Measurements from ENCODE around the gene PLAC8.
A peak's percentile ranks its signal among the peaks of the same experiment; 100 is the strongest.

Gene PLAC8

DNA sequence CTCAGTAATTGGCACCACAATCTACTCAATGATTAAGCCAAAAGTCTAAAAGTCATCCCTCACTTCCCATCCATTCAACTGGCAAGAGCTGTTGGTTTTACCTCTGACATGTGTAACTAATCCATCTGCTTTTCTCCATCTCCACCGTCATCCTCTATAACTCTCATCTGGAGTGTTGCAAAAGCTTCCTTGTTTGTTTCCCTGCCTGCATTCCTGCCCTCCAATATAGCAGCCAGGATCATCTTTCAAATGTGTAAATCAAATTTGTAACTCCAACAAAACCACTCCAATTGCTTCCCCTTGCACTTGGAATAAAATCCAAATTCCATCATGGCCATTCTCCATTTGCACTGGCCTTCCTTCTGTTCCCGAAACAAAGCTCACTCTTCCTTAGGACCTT, 4.3 kb upstream of the PLAC8 start:
- Histone ChIP-seq H2AK5ac (ENCODE audit: low read length) (no peak overlapping the region), H2BK120ac (ENCODE audit: low read depth, low read length) (no peak overlapping the region), H4K8ac (ENCODE audit: low read depth, low read length) (no peak overlapping the region), H3K23ac (ENCODE audit: low read length) (no peak overlapping the region), H3K18ac (ENCODE audit: low read length) (no peak overlapping the region), H3K4me1 (ENCODE audit: control insufficient read depth, low read depth, low read length) (no peaks in the 10 kb centered on the region), H4K5ac (ENCODE audit: low read length) (no peak overlapping the region), H3K27ac (ENCODE audit: low read depth, low read length) (no peak overlapping the region), H3K56ac (ENCODE audit: low read length) (no peak overlapping the region), H3K27me3 (ENCODE audit: insufficient read depth, low read length, poor library complexity) (no peaks in the 10 kb centered on the region), H3K36me3 (ENCODE audit: control insufficient read depth, insufficient read depth, low read length) (no peaks in the 10 kb centered on the region), H3K9ac (ENCODE audit: low read length) (no peak overlapping the region), H3K4me3 (ENCODE audit: low read length) (no peak overlapping the region), H3K79me2 (ENCODE audit: control insufficient read depth, insufficient read depth, low read length) (no peaks in the 10 kb centered on the region), H2BK5ac (ENCODE audit: low read length) (no peak overlapping the region), H3K4ac (ENCODE audit: low read depth, low read length) (no peak overlapping the region), H3K79me1 (ENCODE audit: low read length) (no peaks in the 10 kb centered on the region), H2BK15ac (replicated peaks; ENCODE audit: low read depth) (no peak overlapping the region), H3K4me2 (ENCODE audit: low read length) (no peak overlapping the region)
- no peak for DNase-seq
- no CpG with 5 or more reads among the region's 2 CpGs for WGBS (ENCODE audit: extremely low coverage, insufficient coverage, low lambda C conversion rate)

DNA sequence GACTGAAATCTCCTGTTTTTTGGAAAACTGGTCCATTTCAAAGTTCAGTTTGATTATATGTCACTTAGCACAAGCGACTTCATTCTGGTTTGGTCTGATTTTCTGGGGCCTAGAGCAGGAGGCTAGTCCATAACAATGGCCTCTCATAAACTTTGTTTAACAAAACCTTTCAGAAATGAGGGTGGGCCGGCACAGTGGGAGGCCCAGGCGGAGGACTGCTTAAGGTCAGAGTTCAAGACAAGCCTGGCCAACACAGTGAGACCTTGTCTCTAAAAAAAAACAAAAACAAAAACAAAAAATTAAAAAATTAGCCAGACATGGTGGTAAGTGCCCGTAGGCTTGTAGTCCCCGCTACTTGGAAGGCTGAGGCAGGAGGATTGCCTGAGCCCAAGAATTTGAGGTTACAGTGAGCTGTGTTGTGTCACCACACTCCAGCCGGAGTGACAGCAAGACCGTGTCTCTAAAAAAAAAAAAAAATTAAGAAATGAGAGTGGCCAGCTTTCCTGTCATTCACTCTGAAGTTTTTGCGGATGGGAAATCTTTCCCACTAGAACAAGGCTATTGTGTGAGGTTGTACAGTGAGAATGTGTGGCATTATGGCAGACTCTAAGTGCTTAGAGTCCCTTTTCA, 1.2 kb upstream of the PLAC8 start:
- no peaks in the 10 kb centered on the region for H3K79me2 ChIP-seq (ENCODE audit: control insufficient read depth, insufficient read depth, low read length)
- DNase-seq, result no peak
- no peaks in the 10 kb centered on the region for H3K4me1 ChIP-seq (ENCODE audit: control insufficient read depth, low read depth, low read length)
- no peak overlapping the region for H4K8ac ChIP-seq (ENCODE audit: low read depth, low read length)
- H3K9ac ChIP-seq (ENCODE audit: low read length), result no peak overlapping the region
- no peak overlapping the region for H3K23ac ChIP-seq (ENCODE audit: low read length)
- peak overlapping the region; percentile 82 for H2BK120ac ChIP-seq (ENCODE audit: low read depth, low read length)
- H3K56ac ChIP-seq (ENCODE audit: low read length), result no peak overlapping the region
- H3K27me3 ChIP-seq (ENCODE audit: insufficient read depth, low read length, poor library complexity), result no peaks in the 10 kb centered on the region
- H4K5ac ChIP-seq (ENCODE audit: low read length), result no peak overlapping the region
- H3K4ac ChIP-seq (ENCODE audit: low read depth, low read length), result peak overlapping the region; percentile 70
- H2AK5ac ChIP-seq (ENCODE audit: low read length), result no peak overlapping the region
- no peak overlapping the region for H3K4me3 ChIP-seq (ENCODE audit: low read length)
- H3K18ac ChIP-seq (ENCODE audit: low read length), result peak overlapping the region; percentile 60
- H2BK5ac ChIP-seq (ENCODE audit: low read length), result no peak overlapping the region
- no peak overlapping the region for H3K4me2 ChIP-seq (ENCODE audit: low read length)
- H3K79me1 ChIP-seq (ENCODE audit: low read length), result no peaks in the 10 kb centered on the region
- H2BK15ac ChIP-seq (replicated peaks; ENCODE audit: low read depth), result peak overlapping the region; percentile 36
- H3K36me3 ChIP-seq (ENCODE audit: control insufficient read depth, insufficient read depth, low read length), result no peaks in the 10 kb centered on the region
- no peak overlapping the region for H3K27ac ChIP-seq (ENCODE audit: low read depth, low read length)
- WGBS (ENCODE audit: extremely low coverage, insufficient coverage, low lambda C conversion rate), result no CpG with 5 or more reads among the region's 8 CpGs

DNA sequence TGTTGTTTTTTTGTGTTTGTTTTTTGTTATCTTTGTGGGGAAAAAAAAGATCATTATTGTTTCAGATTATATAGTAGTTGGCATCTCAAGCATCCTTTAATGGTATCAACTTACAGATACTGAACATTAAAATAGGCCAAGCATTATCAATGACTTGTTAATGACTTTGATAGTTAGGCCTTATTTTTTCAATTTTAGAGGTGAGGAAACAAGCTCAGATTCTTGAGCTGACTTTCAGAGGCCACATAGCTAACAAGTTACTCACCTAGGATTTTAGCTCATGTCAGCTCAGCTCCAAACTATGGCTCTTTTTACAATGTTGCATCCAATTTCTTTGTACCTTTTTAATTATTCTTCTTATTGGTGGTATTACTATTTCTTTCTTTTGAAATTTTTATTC, 471 bp upstream of the PLAC8 start:
- peak; percentile 70 for DNase-seq
- H2BK120ac ChIP-seq (ENCODE audit: low read depth, low read length), result no peak overlapping the region
- no peak overlapping the region for H3K4me2 ChIP-seq (ENCODE audit: low read length)
- no peak overlapping the region for H3K4ac ChIP-seq (ENCODE audit: low read depth, low read length)
- H3K27ac ChIP-seq (ENCODE audit: low read depth, low read length), result no peak overlapping the region
- no peak overlapping the region for H2BK15ac ChIP-seq (replicated peaks; ENCODE audit: low read depth)
- no peak overlapping the region for H4K8ac ChIP-seq (ENCODE audit: low read depth, low read length)
- no peak overlapping the region for H3K9ac ChIP-seq (ENCODE audit: low read length)
- no peak overlapping the region for H3K56ac ChIP-seq (ENCODE audit: low read length)
- no peaks in the 10 kb centered on the region for H3K27me3 ChIP-seq (ENCODE audit: insufficient read depth, low read length, poor library complexity)
- no peak overlapping the region for H2BK5ac ChIP-seq (ENCODE audit: low read length)
- H3K4me1 ChIP-seq (ENCODE audit: control insufficient read depth, low read depth, low read length), result no peaks in the 10 kb centered on the region
- H3K4me3 ChIP-seq (ENCODE audit: low read length), result no peak overlapping the region
- no peak overlapping the region for H3K23ac ChIP-seq (ENCODE audit: low read length)
- H2AK5ac ChIP-seq (ENCODE audit: low read length), result no peak overlapping the region
- H3K79me2 ChIP-seq (ENCODE audit: control insufficient read depth, insufficient read depth, low read length), result no peaks in the 10 kb centered on the region
- H4K5ac ChIP-seq (ENCODE audit: low read length), result no peak overlapping the region
- H3K18ac ChIP-seq (ENCODE audit: low read length), result no peak overlapping the region
- H3K36me3 ChIP-seq (ENCODE audit: control insufficient read depth, insufficient read depth, low read length), result no peaks in the 10 kb centered on the region
- H3K79me1 ChIP-seq (ENCODE audit: low read length), result no peaks in the 10 kb centered on the region

DNA sequence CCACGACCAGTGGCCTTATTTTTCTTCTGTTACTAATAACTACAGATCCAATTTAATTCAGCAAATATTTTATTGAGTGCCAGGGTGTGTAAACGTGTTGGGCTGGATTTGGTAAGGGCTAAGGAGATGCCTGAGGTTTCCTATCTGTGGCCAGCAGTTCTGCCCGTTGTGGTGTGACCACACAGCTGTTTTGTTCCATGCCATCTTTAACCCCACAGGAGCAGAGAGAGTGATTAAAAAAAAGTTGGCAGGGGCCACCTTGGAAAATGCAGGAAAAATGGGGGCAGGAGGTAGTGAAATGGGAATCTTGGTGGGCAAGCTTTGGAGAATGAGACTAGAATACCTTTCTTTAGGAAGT, 1.1 kb downstream of the PLAC8 start:
- no peak overlapping the region for H3K4ac ChIP-seq (ENCODE audit: low read depth, low read length)
- H3K56ac ChIP-seq (ENCODE audit: low read length), result no peak overlapping the region
- WGBS (ENCODE audit: extremely low coverage, insufficient coverage, low lambda C conversion rate), result no CpG with 5 or more reads among the region's 3 CpGs
- no peak overlapping the region for H2AK5ac ChIP-seq (ENCODE audit: low read length)
- DNase-seq, result no peak
- H3K18ac ChIP-seq (ENCODE audit: low read length), result no peak overlapping the region
- no peaks in the 10 kb centered on the region for H3K4me1 ChIP-seq (ENCODE audit: control insufficient read depth, low read depth, low read length)
- H3K27me3 ChIP-seq (ENCODE audit: insufficient read depth, low read length, poor library complexity), result no peaks in the 10 kb centered on the region
- H3K36me3 ChIP-seq (ENCODE audit: control insufficient read depth, insufficient read depth, low read length), result no peaks in the 10 kb centered on the region
- H2BK15ac ChIP-seq (replicated peaks; ENCODE audit: low read depth), result no peak overlapping the region
- no peak overlapping the region for H3K27ac ChIP-seq (ENCODE audit: low read depth, low read length)
- no peaks in the 10 kb centered on the region for H3K79me1 ChIP-seq (ENCODE audit: low read length)
- no peak overlapping the region for H3K23ac ChIP-seq (ENCODE audit: low read length)
- H4K8ac ChIP-seq (ENCODE audit: low read depth, low read length), result no peak overlapping the region
- no peak overlapping the region for H3K4me2 ChIP-seq (ENCODE audit: low read length)
- no peak overlapping the region for H3K9ac ChIP-seq (ENCODE audit: low read length)
- no peak overlapping the region for H3K4me3 ChIP-seq (ENCODE audit: low read length)
- H2BK120ac ChIP-seq (ENCODE audit: low read depth, low read length), result no peak overlapping the region
- H2BK5ac ChIP-seq (ENCODE audit: low read length), result no peak overlapping the region
- no peaks in the 10 kb centered on the region for H3K79me2 ChIP-seq (ENCODE audit: control insufficient read depth, insufficient read depth, low read length)
- H4K5ac ChIP-seq (ENCODE audit: low read length), result no peak overlapping the region

DNA sequence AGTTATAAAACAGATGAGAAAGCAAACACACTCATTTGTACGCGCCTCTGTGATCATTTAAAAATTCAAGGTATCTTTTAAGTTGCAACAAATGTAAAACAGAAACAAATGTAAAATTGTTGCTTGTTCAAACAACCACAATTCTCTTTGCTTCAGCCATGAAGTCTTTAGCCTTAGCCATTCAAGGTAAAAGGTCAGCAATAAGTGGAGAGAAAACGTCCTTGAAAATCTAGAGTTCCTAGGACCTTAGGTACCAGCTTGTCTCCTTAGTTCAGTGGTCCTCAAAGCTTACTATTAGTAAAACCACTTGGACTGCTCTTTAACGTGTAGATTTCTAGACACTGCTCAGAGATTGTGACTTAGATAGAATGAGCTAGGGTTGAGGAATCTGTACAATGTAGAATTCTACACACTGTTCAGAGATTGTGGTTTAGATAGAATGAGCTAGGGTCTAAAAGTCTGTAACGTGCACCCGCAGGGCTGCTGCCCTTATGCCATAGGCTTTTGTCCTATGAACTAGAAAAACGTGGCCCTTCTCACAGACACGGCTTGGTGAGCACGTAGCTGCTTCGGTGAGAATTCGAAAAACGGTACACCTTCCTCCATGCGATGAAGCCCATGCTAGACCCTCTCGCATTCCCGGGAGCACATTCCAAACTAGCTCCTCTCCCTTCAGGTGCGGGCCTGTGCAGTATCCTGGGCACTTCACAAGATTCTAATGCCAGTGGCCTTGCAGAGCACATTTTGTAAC, 1.7 kb downstream of the PLAC8 start:
- H3K79me1 ChIP-seq (ENCODE audit: low read length), result no peaks in the 10 kb centered on the region
- no peaks in the 10 kb centered on the region for H3K27me3 ChIP-seq (ENCODE audit: insufficient read depth, low read length, poor library complexity)
- H3K9ac ChIP-seq (ENCODE audit: low read length), result no peak overlapping the region
- WGBS (ENCODE audit: extremely low coverage, insufficient coverage, low lambda C conversion rate), result no CpG with 5 or more reads among the region's 16 CpGs
- H3K56ac ChIP-seq (ENCODE audit: low read length), result no peak overlapping the region
- no peak overlapping the region for H4K5ac ChIP-seq (ENCODE audit: low read length)
- no peak for DNase-seq
- H2BK5ac ChIP-seq (ENCODE audit: low read length), result no peak overlapping the region
- H3K36me3 ChIP-seq (ENCODE audit: control insufficient read depth, insufficient read depth, low read length), result no peaks in the 10 kb centered on the region
- no peak overlapping the region for H3K23ac ChIP-seq (ENCODE audit: low read length)
- H3K4ac ChIP-seq (ENCODE audit: low read depth, low read length), result no peak overlapping the region
- H3K4me3 ChIP-seq (ENCODE audit: low read length), result no peak overlapping the region
- no peak overlapping the region for H3K18ac ChIP-seq (ENCODE audit: low read length)
- H4K8ac ChIP-seq (ENCODE audit: low read depth, low read length), result no peak overlapping the region
- no peaks in the 10 kb centered on the region for H3K79me2 ChIP-seq (ENCODE audit: control insufficient read depth, insufficient read depth, low read length)
- no peak overlapping the region for H3K27ac ChIP-seq (ENCODE audit: low read depth, low read length)
- H3K4me1 ChIP-seq (ENCODE audit: control insufficient read depth, low read depth, low read length), result no peaks in the 10 kb centered on the region
- no peak overlapping the region for H3K4me2 ChIP-seq (ENCODE audit: low read length)
- H2BK120ac ChIP-seq (ENCODE audit: low read depth, low read length), result no peak overlapping the region
- H2BK15ac ChIP-seq (replicated peaks; ENCODE audit: low read depth), result no peak overlapping the region
- H2AK5ac ChIP-seq (ENCODE audit: low read length), result no peak overlapping the region

DNA sequence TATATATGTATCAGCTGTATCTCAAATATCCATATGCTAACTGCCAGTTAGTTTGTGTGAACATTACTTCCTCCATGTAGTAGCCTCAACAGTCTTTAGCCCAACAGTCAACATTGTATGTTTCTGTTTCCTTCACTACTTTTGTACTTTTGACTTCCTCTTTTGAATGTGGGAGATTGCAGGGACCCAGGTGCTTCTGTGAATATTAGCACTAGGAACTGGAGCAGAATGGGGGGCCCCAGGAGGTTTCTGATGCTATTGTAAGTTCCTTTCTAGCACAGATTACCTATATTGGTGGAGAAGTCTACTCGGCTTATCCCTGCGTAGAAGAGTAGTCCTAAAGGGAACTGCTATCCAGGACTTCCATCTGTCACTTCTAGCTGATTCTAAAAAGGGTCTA, 2.3 kb downstream of the PLAC8 start:
- Histone ChIP-seq H3K23ac (ENCODE audit: low read length) (no peak overlapping the region), H3K18ac (ENCODE audit: low read length) (no peak overlapping the region), H3K4me3 (ENCODE audit: low read length) (no peak overlapping the region), H2AK5ac (ENCODE audit: low read length) (no peak overlapping the region), H3K79me2 (ENCODE audit: control insufficient read depth, insufficient read depth, low read length) (no peaks in the 10 kb centered on the region), H3K27me3 (ENCODE audit: insufficient read depth, low read length, poor library complexity) (no peaks in the 10 kb centered on the region), H3K4me2 (ENCODE audit: low read length) (no peak overlapping the region), H3K4ac (ENCODE audit: low read depth, low read length) (no peak overlapping the region), H3K79me1 (ENCODE audit: low read length) (no peaks in the 10 kb centered on the region), H2BK5ac (ENCODE audit: low read length) (no peak overlapping the region), H4K8ac (ENCODE audit: low read depth, low read length) (no peak overlapping the region), H3K27ac (ENCODE audit: low read depth, low read length) (no peak overlapping the region), H3K56ac (ENCODE audit: low read length) (no peak overlapping the region), H2BK120ac (ENCODE audit: low read depth, low read length) (no peak overlapping the region), H3K36me3 (ENCODE audit: control insufficient read depth, insufficient read depth, low read length) (no peaks in the 10 kb centered on the region), H4K5ac (ENCODE audit: low read length) (no peak overlapping the region), H3K9ac (ENCODE audit: low read length) (no peak overlapping the region), H2BK15ac (replicated peaks; ENCODE audit: low read depth) (peak overlapping the region; percentile 92), H3K4me1 (ENCODE audit: control insufficient read depth, low read depth, low read length) (no peaks in the 10 kb centered on the region)
- DNase-seq, result no peak
- WGBS (ENCODE audit: extremely low coverage, insufficient coverage, low lambda C conversion rate), result no CpG with 5 or more reads among the region's 2 CpGs

Data from mesendoderm (in vitro differentiated cells).